GM12874 (cell line): ENCODE measurements around the gene ECHS1.

Experiments
- CTCF ChIP-seq: IDR thresholded peaks from 2 replicates; pipeline ENCODE4 v1.5.1; 2011; ENCODE audit warnings: low read depth, mild to moderate bottlenecking, control low read depth, low read length, moderate library complexity; ENCODE audit not compliant: insufficient read depth

The ECHS1 gene

GRCh38 chr10:133344236-133344635 lies 28.9 kb downstream of the ECHS1 start:
- TF ChIP-seq CTCF, result no peak

GRCh38 chr10:133343558-133343957 lies 29.6 kb downstream of the ECHS1 start:
- no peak for TF ChIP-seq CTCF

GRCh38 chr10:133342942-133343341 lies 30.2 kb downstream of the ECHS1 start:
- no peak for TF ChIP-seq CTCF

GRCh38 chr10:133341983-133342382 lies 31.2 kb downstream of the ECHS1 start:
- no peak for TF ChIP-seq CTCF

- no peak for TF ChIP-seq CTCF
Observed at GRCh38 chr10:133339708-133340380, 33.3 kb downstream of the ECHS1 start.

- TF ChIP-seq CTCF, result no peak
Observed at GRCh38 chr10:133338080-133339071, 34.8 kb downstream of the ECHS1 start.

GRCh38 chr10:133337370-133337725 lies 35.8 kb downstream of the ECHS1 start:
- TF ChIP-seq CTCF, result no peak
